Ovary (tissue), 9 donors: ENCODE measurements around the gene GRK3. TPM values are rescaled to one million over a fixed set of nuclear protein-coding genes. Genes with fewer than 3 reads are reported as not detected.

Source experiments
- DNase-seq, 5 donors: peaks; one replicate each; pipeline ENCODE4 v3.0.0-alpha.2; 2019 to 2020
- H3K27ac ChIP-seq, 2 donors: fragments of 200-600 bp; one replicate each; pipeline versions ENCODE4 v1.5.1 to v1.8.0; 2019 to 2022
- H3K27me3 ChIP-seq: fragments of 200-600 bp; one replicate; pipeline ENCODE4 v1.8.0; 2022
- H3K36me3 ChIP-seq: fragments of 200-600 bp; sonication (generic); one replicate; pipeline ENCODE4 v1.5.1; 2019
- H3K4me1 ChIP-seq: one replicate; pipeline ENCODE4 v1.8.1; 2013; ENCODE audit warnings: mild to moderate bottlenecking, moderate library complexity; ENCODE audit not compliant: insufficient read depth
- H3K4me3 ChIP-seq: fragments of 200-600 bp; sonication (generic); one replicate; pipeline ENCODE4 v1.5.1; 2017
- H3K9me3 ChIP-seq, 2 donors: fragments of 200-600 bp in 1 of 2; sonication (generic) in 1 of 2; one replicate each; pipeline versions ENCODE4 v1.5.1 to v1.8.1; 2013 to 2019; ENCODE audit warnings: mild to moderate bottlenecking in 1 of 2, moderate library complexity in 1 of 2
- EP300 ChIP-seq: sonication (generic); formaldehyde crosslinking; IDR thresholded peaks from one replicate; pipeline ENCODE4 v1.6.1; 2017; ENCODE audit warnings: antibody characterized with exemption
- POLR2A ChIP-seq: fragments of 450-650 bp; IDR thresholded peaks from one replicate; pipeline ENCODE4 v1.6.1; 2017; ENCODE audit warnings: antibody characterized with exemption, mild to moderate bottlenecking, moderate library complexity
- WGBS, 3 donors: extraction: QIAGEN DNeasy Blood & Tissue Kit in 1 of 3; methylation state at CpG; one replicate each; pipeline versions ENCODE4 v1.1.5 to v1.1.7; 2013 to 2017; 5-methylcytosine and 5-hydroxymethylcytosine counted together
- intact Hi-C, 4 donors: fragments of 100-400 bp; cut with DNase I; formaldehyde crosslinking; loops; one replicate each; pipeline versions ENCODE4 v1.11.0 to v1.15.1; 2022 to 2023
- polyA plus RNA-seq, 2 donors: library from polyadenylated mRNA; stranded (reverse); fragments of 200-250 nt in 1 of 2; fragments of 350-450 nt in 1 of 2; fragmentation: Illumina TruSeq in 1 of 2; extraction: RNeasy Lipid Tissue Mini Kit (QIAGEN cat#74804) in 1 of 2; gene quantifications; one replicate each; pipeline ENCODE4 v1.2.3, GENCODE V29; 2013 to 2014
- total RNA-seq, 7 donors: library from RNA; depleted of rRNA in 2 of 7; stranded (reverse); fragments of >200 nt in 2 of 7; fragmentation: NEBNext Ultra II Directional in 3 of 7; extraction: Animal tissue kit (Norgen Biotek cat#: 25700) in 3 of 7; gene quantifications; one replicate each; pipeline versions ENCODE4 v1.1.0 to v1.2.4, GENCODE V29; 2016 to 2023
- TF ChIP-seq, protein P1 (sequence below), 3 donors: fragments of 450-650 bp in 2 of 3; fragments of 200-600 bp in 1 of 3; IDR thresholded peaks; one replicate each; pipeline versions ENCODE4 v1.5.1 to v1.8.0; 2016 to 2022; ENCODE audit warnings: antibody characterized with exemption in 3 of 3, mild to moderate bottlenecking in 1 of 3
- donor health status: DM: no; HTN: no; CAD: no; lungs with moderate emphysema.
- donor health status: DM: no; HTN: no; CAD: no.
- donor health status: Bipolar disorder and iron deficiency.
- donor health status: DM: yes; HTN: yes; CAD: no.
- donor health status: DM: no; HTN: no; CAD: no.
- donor health status: DM: yes; HTN: yes; CAD: no.

Gene GRK3
- total and polyA plus RNA-seq, 9 donors = 1.0 to 14.8 (median 9.4) TPM

DNA sequence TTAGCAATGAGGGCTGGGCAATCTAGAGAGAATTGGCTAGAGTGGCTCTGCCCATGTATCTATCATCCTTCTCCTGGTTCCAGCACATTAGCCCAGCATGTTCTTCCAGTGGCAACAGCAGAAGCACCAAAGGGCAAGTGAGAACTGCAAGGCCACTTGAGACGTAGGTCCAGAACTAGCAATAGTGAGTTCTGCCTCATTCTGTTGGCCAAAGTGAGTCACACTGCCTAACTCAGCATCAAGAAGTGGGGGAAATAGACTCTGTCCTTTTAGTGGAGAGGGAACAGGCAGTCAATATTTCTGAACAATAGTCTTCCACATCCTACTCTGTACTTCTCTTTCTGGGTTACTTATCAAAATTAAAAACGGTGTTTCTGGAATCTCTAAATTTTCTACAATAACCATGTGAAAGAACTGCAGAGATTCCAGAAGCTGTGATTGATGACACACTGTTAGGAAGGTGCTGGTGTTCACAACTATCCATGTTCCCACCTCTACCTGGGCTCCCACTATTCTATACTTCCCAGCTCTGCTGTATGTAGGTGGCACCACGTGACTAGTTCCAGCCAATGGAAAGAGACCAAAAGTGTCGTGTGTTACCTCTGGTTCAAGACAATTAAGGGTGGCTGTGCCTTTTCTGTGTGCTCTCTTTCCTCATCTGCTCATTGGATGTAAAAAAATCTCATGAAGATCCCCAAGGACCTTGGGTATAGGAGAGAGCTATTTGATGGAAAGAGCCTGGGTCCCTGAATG, 23.4 kb upstream of the GRK3 start:
- intact Hi-C loops = no loop called here
- Histone ChIP-seq H3K27me3 (no peaks in the 10 kb centered on the region), H3K36me3 (no peaks in the 10 kb centered on the region), H3K27ac (no peak overlapping the region), H3K4me1 (no peaks in the 10 kb centered on the region), H3K4me3 (no peak overlapping the region), H3K9me3 (no peaks in the 10 kb centered on the region)
- TF ChIP-seq, protein P1, sequence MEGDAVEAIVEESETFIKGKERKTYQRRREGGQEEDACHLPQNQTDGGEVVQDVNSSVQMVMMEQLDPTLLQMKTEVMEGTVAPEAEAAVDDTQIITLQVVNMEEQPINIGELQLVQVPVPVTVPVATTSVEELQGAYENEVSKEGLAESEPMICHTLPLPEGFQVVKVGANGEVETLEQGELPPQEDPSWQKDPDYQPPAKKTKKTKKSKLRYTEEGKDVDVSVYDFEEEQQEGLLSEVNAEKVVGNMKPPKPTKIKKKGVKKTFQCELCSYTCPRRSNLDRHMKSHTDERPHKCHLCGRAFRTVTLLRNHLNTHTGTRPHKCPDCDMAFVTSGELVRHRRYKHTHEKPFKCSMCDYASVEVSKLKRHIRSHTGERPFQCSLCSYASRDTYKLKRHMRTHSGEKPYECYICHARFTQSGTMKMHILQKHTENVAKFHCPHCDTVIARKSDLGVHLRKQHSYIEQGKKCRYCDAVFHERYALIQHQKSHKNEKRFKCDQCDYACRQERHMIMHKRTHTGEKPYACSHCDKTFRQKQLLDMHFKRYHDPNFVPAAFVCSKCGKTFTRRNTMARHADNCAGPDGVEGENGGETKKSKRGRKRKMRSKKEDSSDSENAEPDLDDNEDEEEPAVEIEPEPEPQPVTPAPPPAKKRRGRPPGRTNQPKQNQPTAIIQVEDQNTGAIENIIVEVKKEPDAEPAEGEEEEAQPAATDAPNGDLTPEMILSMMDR (IDR thresholded peaks at IDR 0.05) = no peak
- no peak for TF ChIP-seq EP300
- TF ChIP-seq POLR2A = no peak
- DNase-seq = no peak
- WGBS, 3 donors = 87 to 92% (median 89%) methylated on average over 4 of the region's 4 CpGs

DNA sequence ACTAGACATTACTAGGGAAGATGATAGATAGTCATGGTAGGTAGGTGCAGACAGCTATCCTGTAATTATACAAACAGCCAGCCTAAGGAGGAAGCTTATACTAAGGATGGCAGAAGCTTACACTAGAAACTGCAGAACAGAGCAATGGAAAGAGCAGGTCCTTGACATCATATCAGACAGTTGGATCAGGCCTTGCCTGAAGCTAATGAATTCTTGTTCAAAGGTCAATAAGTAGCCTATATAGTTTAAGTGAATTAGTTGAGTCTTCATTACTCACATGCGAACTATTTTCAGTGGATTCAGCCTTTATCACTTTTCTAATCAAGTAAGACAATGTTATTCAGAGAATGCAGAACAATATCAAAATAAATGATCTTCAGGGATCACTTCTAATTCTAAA, 22.3 kb upstream of the GRK3 start:
- H3K27ac ChIP-seq = no peak overlapping the region
- H3K36me3 ChIP-seq = no peaks in the 10 kb centered on the region
- no peak overlapping the region for H3K4me3 ChIP-seq
- no peaks in the 10 kb centered on the region for H3K4me1 ChIP-seq
- no peaks in the 10 kb centered on the region for H3K27me3 ChIP-seq
- intact Hi-C loops = no loop called here
- WGBS, 3 donors = 94 to 100% (median 97%) methylated on average over 1 of the region's 1 CpG
- no peaks in the 10 kb centered on the region for H3K9me3 ChIP-seq
- TF ChIP-seq POLR2A (no peak), EP300 (no peak)
- TF ChIP-seq, protein P1 (IDR thresholded peaks at IDR 0.05) = no peak
- no peak for DNase-seq

DNA sequence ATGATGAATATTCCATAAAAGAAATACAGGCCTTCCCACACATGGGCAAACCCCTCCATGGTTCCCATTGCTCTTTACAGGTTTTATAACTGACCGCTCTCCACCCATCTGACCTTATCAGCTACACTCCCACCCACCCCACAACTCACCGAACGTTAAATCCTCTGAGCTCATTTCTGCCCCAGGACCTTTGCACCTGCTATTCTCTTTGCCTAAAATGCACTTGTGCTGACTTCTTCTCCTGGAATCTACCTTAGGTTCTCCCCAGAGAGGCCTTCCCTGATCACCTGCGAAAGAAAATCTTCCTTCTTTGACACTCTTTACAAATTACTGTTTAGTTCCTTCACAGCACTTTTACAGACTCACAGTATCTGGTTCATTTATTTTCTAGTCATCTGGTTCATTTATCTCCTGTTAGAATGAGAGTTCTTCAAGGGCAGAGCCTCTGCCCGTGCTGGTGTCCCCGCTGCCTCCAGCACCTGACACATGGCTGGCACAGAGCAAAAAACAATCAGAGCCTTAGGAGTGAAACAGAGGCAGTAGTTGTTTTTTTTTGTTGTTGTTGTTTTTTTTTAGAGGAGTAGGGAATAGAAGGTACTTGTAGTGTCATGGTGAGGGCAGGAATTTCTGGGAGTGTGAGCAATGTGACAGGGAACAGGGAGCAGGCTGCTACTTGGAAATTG, 21.6 kb upstream of the GRK3 start:
- Histone ChIP-seq H3K4me1 (no peaks in the 10 kb centered on the region), H3K4me3 (no peak overlapping the region), H3K9me3 (no peaks in the 10 kb centered on the region), H3K36me3 (no peaks in the 10 kb centered on the region), H3K27ac (no peak overlapping the region), H3K27me3 (no peaks in the 10 kb centered on the region)
- DNase-seq = no peak
- 63 to 71% (median 64%) methylated on average over 6 of the region's 6 CpGs for WGBS, 3 donors
- intact Hi-C loops = no loop called here
- TF ChIP-seq, protein P1 (IDR thresholded peaks at IDR 0.05) = no peak
- TF ChIP-seq EP300 (no peak), POLR2A (no peak)

DNA sequence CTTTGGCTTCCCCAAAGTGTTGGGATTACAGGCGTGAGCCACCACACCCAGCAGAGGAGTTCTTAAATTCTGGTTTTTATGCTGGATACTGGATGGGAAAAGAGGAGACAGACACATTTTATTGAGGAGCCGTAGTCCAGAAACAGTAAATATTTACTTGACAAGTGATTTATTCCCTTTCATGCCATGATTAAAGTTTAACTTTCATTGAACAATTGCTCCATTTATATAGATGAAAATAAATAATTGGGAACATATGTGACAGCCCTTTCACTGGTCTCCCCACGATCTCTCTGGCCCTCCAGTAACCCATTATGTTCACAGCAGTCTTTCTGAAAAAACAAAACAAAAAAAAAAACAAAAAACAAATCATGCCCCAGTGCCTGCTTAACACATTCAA, 19.3 kb upstream of the GRK3 start:
- 64 to 88% (median 84%) methylated on average over 3 of the region's 3 CpGs for WGBS, 3 donors
- intact Hi-C loops = no loop called here
- H3K4me3 ChIP-seq = no peak overlapping the region

More for the DNA sequence above, 19.3 kb upstream of the GRK3 start:
- Histone ChIP-seq H3K27me3 (no peaks in the 10 kb centered on the region), H3K4me1 (no peaks in the 10 kb centered on the region), H3K36me3 (no peaks in the 10 kb centered on the region), H3K27ac (no peak overlapping the region), H3K9me3 (no peaks in the 10 kb centered on the region)
- DNase-seq = no peak
- TF ChIP-seq POLR2A = no peak
- TF ChIP-seq, protein P1 (IDR thresholded peaks at IDR 0.05) = no peak
